HT1080 (cell line): Measurements from ENCODE around the gene TTI1. TPM values are rescaled to one million over a fixed set of nuclear protein-coding genes. Genes with fewer than 3 reads are reported as not detected.

ENCODE experiments used
- DNase-seq: peaks from one replicate; pipeline ENCODE4 v3.0.0-alpha.2; 2015; ENCODE audit warnings: low read depth
- total RNA-seq: library from RNA; depleted of rRNA; stranded (reverse); fragments of >200 nt; shearing (Covaris generic); gene quantifications from 2 replicates; pipeline ENCODE4 v1.2.3, GENCODE V29; 2014; rRNA removed

The TTI1 gene
- total RNA-seq, 1 experiment from 2014 or later: 27.3 TPM

GRCh38 chr20:37939701-37940560 lies 93.3 kb downstream of the TTI1 start:
- DNase-seq: no peak

- no peak for DNase-seq
Measured at GRCh38 chr20:37938954-37939353, 94.3 kb downstream of the TTI1 start.

- no peak for DNase-seq
Measured at GRCh38 chr20:37938181-37938750, 95.0 kb downstream of the TTI1 start.

GRCh38 chr20:37937686-37938085 lies 95.6 kb downstream of the TTI1 start:
- DNase-seq: no peak

- no peak for DNase-seq
Measured at GRCh38 chr20:37936451-37936850, 96.8 kb downstream of the TTI1 start.

GRCh38 chr20:37936041-37936440 lies 97.2 kb downstream of the TTI1 start:
- DNase-seq: no peak

- DNase-seq: no peak
Measured at GRCh38 chr20:37935435-37935834, 97.8 kb downstream of the TTI1 start.

- no peak for DNase-seq
Measured at GRCh38 chr20:37934634-37935375, 98.5 kb downstream of the TTI1 start.

GRCh38 chr20:37933786-37934633 lies 99.2 kb downstream of the TTI1 start:
- DNase-seq: no peak

Other genes with a start within 250 kb of the TTI1 start
- gene VSTM2L, start 130.3 kb downstream of the TTI1 start, total RNA-seq: 0.27 TPM in 2 replicates
- 14.0 and 21.2 TPM in 2 replicates for gene RPRD1B, start 290 bp upstream of the TTI1 start, total RNA-seq
- 129 and 146 TPM in 2 replicates for gene TGM2, start 131.8 kb upstream of the TTI1 start, total RNA-seq
- 0.14 TPM in 1 of 2 replicates, not detected in the other for gene KIAA1755, start 227.3 kb upstream of the TTI1 start, total RNA-seq